Embryonic facial prominence (tissue), 1 donor: ENCODE measurements around the gene MTHFS.
"Not testable (repeated sequence)": the region's sequence is repeated elsewhere in the genome, so short reads cannot be mapped to it uniquely, and the experiment has no call there.

Experiments used
- DNase-seq: peaks from one replicate; pipeline ENCODE4 v3.0.0-alpha.2; 2016; ENCODE audit errors: extremely low spot score

MTHFS gene

GRCh38 chr15:79915776-79916501 is 19.1 kb upstream of the MTHFS start:
- not testable (repeated sequence) for DNase-seq

DNA sequence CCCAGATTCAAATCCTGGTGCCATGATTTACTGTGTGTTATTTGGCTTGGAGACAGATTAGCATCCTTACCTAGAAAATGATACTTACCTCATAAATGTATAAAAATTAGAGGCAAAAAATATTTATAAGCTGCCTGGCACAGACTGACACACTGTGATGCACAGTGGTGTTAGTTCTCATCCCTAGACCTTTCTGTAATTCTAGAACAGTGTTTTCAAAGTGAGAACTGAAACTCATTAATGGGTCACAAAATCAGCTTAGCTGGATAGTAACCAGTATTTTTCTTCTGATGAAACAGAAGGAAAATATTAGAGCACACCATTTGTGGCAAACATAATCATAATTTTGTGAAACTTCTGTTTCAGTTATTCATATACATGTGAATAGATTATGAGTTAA is 17.9 kb upstream of the MTHFS start:
- no peak for DNase-seq

DNA sequence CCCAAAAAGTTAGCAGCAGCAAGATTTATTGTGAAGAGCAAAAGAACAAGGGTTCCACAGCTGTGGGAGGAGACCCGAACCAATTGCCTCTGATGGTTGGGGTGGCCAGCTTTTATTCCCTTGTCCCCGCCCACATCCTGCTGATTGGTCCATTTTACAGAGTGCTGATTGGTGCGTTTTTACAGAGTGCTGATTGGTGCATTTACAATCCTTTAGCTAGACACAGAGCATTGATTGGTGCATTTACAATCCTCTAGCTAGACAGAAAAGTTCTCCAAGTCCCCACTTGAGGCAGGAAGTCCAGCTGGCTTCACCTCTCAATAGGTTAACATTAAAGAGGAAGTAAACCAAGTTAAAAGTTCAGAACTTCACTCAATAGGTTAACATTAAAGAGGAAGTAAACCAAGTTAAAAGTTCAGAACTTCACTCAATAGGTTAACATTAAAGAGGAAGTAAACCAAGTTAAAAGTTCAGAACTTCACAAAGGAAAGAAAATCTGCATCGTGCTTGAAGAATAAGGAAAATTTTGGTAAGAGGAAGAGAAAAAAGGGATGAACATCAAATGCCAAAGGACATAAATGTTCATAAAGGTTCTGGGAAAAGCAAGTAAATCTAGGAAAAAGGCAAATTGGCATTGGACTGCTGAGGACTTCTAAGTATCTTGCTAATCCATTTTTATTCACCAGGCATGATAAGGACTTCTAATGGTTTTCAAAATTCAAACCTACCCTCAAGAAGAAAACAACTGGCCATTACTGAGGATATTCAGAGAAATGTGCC is 12.9 kb upstream of the MTHFS start:
- not testable (repeated sequence) for DNase-seq

DNA sequence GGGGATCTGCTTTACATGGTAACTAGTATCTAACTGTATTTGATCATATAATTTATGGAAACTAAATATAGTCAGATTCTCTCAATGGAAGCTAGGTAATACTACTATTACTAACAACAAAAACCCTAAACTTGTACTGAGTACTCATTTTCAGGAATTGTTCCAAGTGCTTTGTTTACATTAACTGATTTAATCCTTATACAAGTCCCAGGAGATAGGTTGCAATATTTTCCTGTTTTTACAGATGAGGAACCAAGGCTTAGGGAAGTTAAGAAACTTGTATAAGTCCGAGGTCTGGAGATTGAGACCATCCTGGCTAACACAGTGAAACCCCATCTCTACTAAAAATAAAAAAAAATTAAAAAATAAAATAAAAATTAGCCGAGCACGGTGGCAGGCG is 7.5 kb upstream of the MTHFS start:
- DNase-seq, result no peak

DNA sequence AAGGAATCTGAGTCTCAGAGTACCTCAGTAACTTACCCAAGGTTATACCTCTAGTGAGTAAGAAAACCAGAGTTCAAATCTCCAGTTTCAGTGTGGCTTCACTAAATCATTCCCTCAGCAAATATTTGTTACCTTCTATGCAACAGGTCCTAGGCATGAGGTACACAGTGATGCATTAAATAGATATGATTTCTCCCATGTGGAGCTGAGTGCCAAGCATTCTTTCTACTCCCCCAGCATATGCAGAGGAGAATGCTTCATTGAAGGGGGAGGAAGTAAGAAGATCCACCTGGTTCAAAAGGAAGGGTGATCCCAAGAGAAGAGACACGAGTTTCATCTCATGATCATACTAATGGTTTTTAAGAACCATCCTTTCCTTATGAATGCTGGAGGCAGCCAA is 6.8 kb upstream of the MTHFS start:
- no peak for DNase-seq

DNA sequence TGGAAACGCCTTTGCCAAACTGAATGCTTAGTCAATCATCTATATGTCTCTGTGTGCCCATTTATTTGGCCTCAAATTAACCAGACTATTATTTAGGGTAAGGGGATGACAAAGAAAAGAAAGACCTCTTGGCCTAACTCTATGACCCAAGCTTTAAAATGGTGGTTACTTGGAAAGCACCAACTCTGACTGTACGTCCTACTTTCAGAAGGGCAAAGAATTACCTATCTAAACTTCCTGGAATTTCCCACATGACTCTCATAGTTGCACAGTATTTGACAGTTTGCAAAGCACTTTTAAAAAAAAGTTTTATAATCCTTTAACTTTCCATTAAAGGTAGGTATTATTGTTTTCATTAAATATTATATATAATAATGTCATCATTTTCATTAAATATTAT is 6.3 kb upstream of the MTHFS start:
- DNase-seq, result no peak

- DNase-seq, result no peak
Measured at GRCh38 chr15:79901958-79902357, 5.1 kb upstream of the MTHFS start.

DNA sequence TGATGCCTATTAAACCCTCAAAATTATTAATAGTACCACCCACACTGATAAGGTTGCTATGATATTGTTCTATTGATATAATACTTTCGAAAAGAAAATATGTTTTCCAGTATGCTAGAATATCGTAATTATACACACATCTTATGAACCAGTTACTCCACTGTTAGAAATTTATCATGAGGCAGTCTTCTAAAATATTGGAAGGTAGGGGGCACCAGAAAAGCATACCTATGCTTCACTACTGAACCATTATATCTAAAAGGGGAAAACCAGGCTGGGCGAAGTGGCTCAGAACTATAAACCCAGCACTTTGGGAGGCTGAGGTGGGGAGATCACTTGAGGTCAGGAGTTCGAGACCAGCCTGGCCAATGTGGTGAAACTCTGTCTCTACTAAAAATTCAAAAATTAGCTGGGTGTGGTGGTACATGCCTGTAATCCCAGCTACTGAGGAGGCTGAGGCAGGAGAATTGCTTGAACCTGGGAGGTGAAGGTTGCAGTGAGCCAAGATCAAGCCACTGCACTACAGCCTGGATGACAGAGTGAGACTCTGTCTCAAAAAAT is 4.1 kb upstream of the MTHFS start:
- DNase-seq, result not testable (repeated sequence)

- no peak for DNase-seq
Measured at GRCh38 chr15:79900087-79900486, 3.3 kb upstream of the MTHFS start.

GRCh38 chr15:79898786-79899185 is 2.0 kb upstream of the MTHFS start:
- not testable (repeated sequence) for DNase-seq

DNA sequence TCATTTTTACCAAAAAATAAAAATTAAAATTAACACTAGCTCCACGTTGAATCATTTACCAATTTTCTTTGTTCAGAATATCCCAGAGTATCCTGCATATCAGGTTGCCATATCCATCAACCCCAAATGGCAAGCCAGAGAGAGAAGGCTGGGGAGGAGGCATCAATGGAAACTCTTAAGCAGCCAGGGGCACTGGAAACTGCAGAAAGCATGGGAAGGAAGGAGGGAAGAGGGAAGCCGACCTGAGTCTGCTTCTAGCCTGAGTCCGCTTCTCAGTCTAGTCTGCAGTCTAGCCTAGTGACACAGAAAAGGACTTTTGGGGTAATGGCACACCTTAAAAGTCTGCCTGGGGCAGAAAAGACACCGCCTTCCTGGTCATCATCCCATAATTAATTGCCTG is 1.6 kb upstream of the MTHFS start:
- DNase-seq, result no peak

DNA sequence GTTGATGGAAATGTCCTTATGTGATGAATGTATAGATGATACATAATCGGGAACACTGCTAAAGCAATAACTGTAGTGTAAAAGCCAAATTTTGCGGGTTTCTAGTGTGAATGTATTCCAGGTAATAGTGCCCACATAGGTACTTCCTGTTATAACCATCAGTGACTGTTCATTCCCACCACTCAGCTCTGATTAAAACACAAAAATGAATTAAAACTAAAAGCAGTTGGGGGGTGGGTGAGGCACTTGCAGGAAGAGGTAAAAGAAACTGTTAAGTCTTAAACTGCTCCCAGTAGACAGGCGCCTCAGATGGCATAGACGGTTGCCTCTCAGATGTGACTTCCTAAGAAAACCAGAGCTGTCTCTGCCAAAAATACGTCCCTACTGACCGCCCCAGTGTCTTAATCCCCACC is 893 bp upstream of the MTHFS start:
- DNase-seq, result no peak

DNA sequence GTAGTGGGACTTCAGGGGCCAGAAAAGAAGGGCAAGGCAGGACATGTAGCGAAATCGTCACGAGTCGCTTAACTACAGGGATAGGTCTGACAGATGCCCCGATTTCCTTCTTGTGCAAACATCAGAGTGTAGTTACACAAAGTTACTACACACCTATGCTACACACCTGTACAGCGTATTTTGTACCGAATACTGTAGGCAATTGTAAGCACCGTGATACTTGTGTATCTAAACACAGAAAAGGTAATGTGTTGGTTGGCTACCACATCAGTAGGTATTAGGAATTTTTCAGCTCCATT is 515 bp upstream of the MTHFS start:
- no peak for DNase-seq

- no peak for DNase-seq
Measured at GRCh38 chr15:79896131-79896633, 632 bp downstream of the MTHFS start.

- DNase-seq, result no peak
Measured at GRCh38 chr15:79887054-79887930, 9.5 kb downstream of the MTHFS start.

- no peak for DNase-seq
Measured at GRCh38 chr15:79886124-79886523, 10.7 kb downstream of the MTHFS start.

DNA sequence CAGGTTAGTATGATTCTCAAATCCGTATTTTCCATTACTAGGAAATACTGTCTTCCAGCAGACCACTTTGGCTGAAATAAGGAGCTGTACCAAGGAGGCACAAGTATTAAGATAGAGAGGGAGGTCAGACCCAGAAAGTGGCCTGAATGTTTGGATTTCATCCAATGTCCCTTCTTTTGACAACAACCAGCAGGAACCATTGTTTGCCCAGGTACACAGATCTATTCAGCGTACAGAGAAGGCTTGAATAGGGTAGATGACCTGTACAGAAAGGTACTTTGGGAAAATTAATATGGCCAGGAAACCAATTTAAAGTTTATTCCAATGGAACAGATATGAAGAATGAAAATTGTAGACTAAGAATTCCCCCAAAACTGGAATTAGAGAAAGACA is 12.6 kb downstream of the MTHFS start:
- DNase-seq, result no peak

GRCh38 chr15:79883579-79884203 is 13.1 kb downstream of the MTHFS start:
- DNase-seq, result no peak

GRCh38 chr15:79881668-79882067 is 15.1 kb downstream of the MTHFS start:
- no peak for DNase-seq

DNA sequence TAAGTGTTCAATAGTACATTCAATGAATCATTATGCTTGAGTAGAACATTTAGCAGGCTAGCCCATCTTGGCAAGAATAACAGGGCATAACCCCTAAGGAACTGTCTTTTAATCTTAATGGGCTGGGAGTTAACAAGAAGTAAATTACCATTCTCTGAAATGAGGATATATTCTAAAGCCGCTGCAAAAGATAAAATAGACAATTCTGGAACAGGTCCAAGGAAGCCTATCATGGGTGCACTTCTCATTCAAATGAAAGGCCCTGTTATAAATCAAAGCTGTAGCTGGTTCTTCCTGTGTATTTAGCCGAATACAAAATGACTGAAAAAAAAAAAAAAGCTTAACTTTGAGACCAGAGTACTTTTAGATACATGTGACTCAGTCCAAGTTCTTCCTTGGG is 15.6 kb downstream of the MTHFS start:
- DNase-seq, result no peak

DNA sequence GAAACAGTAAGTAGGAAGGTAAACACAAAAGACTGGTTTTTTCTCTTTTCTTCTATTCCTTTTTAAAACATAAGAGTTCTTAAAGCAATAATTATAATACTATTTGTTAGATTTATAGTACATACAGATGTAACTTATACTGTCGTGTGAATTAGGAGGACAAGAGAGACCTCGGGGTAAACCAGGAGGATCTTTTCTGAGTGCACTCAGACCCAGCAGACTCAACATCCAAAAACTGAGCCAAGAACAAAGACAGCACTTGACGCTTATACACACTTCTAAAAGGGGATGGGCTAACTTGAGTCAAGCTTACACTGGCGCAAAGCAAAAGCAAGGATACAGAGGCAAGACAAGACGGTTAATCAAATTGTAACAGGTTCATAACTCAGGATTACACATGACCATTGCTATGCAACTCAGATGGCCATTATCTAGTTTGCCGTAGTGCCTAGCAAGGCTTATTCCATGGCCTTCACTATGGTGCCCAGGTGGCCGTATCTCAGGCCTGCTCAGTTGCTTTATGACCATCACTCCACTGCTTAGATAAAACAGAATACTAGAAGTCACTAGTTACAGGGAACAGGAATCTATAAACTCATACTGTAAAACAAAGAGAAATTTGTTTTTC is 18.6 kb downstream of the MTHFS start:
- DNase-seq, result no peak
